ENCODE measurements around the gene JARID2.

DNA sequence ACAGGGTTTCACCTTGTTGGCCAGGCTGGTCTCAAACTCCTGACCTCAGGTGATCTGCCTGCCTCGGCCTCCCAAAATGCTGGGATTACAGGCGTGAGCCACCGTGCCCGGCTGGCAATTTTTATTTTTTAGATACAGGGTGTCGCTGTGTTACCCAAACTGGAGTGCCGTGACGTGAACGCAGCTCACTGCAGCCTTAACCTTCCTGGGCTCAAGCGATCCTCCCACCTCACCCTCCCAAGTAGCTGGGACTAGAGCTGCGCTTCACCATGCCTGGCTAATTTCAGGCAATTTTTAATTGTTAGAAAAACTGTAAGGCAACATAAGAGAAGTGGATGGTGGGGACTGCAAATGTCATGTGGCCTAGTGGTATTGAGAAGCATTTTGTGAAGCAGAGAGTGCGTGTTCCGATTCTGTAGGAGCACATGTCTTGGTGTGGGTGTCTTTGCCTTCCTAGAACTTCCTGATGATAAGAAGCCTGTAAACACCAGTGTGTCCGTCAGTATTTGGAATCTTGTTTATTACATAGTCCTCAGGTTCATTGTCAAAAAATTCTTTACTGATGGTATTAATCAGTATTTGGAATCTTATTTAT is 18.0 kb downstream of the JARID2 start:
- no peak for TF ChIP-seq POLR2A (IDR thresholded peaks at IDR 0.05)
- TF ChIP-seq, protein P1, sequence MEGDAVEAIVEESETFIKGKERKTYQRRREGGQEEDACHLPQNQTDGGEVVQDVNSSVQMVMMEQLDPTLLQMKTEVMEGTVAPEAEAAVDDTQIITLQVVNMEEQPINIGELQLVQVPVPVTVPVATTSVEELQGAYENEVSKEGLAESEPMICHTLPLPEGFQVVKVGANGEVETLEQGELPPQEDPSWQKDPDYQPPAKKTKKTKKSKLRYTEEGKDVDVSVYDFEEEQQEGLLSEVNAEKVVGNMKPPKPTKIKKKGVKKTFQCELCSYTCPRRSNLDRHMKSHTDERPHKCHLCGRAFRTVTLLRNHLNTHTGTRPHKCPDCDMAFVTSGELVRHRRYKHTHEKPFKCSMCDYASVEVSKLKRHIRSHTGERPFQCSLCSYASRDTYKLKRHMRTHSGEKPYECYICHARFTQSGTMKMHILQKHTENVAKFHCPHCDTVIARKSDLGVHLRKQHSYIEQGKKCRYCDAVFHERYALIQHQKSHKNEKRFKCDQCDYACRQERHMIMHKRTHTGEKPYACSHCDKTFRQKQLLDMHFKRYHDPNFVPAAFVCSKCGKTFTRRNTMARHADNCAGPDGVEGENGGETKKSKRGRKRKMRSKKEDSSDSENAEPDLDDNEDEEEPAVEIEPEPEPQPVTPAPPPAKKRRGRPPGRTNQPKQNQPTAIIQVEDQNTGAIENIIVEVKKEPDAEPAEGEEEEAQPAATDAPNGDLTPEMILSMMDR (IDR thresholded peaks at IDR 0.05 in 4 of 5, conservative IDR thresholded peaks at IDR 0.05 in 1 of 5), result no peak

Measured in gastrocnemius medialis (tissue), 4 donors.